ENCODE data around the gene EXOC6.

Gene EXOC6

DNA sequence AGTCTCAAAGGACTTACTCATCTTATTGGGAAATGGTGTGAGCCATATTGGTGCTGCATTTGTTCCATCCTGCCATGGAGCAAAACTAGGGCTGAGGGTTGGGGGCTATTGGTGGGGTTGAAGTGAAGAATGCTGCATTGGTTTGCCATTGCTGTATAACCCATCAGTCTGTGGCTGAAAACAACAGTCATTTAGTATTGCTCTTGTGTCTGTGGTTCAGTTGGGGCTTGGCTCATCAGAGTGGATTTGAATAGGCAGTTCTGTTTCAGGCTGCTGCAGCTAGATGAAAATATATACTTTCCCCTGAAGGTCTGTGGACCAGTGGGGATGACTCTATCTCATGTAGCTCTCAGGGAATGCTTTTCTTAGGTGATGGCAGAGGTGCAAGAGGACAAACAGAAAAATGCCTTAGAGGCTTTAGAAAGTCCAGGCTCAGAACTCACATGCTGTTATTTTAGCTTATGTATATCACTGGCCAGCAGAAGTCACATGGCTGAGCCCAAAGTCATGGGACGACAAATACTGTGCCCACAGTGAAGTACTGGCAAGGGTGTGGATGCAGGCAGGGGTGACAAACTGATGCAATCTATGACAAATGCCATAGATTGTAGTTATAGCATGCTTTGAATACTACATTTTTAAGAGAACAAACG is 15.2 kb upstream of the EXOC6 start:
- no peak for DNase-seq

DNA sequence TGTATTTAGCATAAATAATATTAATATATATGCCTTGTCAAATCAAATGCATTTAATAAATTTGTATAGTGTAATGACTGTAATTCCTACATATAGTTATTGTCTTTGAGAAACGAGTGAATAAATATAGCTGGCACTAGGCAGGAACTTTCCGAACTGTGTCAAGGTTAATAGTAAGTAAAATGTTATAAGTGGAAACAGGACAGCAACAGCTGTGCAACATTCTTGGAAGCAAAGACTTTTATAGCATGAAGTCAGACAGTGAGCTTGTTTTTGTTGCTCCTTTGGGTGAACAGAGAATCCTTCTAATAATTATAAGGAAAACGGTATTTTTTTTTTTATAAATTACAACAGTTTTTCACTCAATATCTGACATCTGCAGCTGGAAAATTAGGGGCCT is 14.0 kb upstream of the EXOC6 start:
- no peak for DNase-seq

DNA sequence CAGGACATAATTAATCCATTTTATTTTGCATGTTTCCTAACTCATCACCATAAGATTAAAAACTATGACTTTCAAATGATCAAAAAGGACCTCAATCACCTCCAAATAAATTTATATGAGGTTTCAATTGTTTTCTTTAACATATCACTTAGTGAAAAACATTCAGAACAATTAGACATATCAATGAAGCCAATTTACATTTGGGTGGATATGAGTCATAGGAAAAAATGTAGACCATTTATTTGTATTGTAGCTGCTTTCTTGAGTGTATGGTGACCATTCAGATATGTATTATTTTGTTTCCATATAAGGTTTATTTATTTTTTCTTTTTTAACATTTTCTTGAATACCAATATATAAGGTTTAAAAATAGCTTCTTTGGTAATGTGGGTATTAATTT is 13.3 kb upstream of the EXOC6 start:
- no peak for DNase-seq

DNA sequence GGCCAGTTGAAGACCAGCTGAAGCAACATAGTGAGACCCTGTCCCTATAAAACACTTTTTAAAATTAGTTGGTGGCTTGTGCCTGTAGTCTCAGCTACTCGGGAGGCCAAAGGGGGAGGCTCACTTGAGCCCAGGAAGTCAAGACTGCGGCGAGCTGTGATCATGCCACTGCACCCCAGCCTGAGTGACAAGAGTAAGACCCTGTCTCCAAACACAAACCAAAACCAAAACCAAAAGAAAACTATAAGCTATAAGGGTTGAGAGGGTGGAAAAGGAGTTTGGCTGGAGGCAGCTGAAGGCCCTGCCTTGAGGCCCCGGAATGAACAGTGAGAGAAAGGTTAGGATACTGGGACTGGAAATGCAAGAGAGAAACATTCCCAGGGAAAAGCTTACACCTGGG is 10.9 kb upstream of the EXOC6 start:
- no peak for DNase-seq

DNA sequence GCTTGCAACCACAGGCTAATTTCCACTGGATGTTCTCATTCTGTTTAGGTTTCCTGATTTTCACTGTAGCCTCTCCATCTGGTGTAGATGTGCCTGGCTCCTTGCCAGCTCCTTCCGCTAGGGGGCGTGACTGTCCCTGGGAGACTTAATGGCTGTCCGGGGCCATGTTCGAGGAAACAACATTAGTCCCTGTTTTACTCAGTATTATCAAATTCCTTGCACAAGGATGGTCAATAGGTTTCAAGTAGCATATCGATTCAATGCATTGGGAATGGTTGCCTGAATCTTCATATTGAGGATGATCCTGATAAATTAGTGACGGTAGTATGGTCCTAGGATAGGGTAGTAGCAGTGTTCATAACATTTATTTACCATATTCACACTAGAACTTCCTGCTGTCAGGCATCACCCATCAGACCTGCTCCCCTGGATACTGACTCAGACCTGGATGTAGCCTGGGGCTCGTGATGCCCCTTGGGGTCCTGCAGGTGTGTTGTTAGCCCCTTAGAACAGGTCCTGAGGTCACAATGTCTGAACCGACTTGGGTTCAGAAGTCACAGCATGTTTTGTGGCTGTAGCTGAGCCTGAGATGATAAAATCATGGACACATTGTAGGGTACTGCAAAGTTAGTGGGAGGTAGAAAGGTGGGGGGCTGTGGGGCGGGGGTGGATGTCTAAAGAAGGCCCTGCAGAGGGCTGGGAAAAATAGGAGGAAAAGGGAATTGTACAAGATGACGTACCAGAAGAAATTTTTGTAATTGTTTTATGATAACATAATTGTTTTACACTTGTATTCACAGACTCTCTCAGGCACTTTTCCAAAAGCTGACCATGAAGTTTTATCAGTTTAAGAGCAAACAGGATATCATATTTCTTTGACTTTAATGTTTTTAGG is 8.9 kb upstream of the EXOC6 start:
- DNase-seq: peak; percentile 62

DNA sequence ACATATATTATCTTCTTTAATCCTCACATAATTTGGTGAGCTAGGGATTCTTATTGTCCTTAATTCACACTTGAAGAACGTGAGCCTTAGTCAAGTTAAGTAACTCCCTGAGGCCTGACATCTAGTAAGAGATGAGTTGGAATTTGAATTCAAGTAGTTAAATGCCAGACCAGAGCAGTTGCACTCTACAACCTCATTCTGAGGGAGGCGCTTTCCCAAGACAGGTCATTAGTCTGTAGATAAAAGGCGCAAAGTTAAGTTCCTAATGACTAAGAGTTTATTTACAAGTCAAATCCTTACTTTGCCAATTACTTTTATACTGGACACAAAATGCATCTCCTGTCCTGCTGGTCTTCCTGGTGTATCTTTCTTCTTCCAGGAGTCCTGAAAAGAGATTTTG is 3.6 kb upstream of the EXOC6 start:
- DNase-seq: no peak

DNA sequence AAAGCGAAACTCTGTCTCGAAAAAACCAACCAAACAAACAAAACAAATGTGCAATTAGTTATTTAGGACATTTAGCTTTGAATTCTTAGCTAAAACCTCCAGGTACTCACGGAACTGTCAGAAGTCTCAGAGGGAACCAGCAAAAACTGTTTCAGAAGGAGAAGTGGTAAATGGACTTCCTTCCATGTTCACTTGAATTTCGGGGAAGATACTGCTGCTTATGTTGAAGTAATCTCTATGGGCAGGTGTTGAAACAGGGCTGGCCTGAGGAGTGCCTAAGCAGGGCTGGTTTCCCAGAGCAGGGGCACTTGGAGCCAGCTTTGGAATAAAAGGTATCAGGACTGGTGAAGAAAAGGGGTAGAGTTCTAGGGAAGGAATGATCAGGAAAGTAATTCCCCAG is 2.4 kb upstream of the EXOC6 start:
- DNase-seq: no peak

DNA sequence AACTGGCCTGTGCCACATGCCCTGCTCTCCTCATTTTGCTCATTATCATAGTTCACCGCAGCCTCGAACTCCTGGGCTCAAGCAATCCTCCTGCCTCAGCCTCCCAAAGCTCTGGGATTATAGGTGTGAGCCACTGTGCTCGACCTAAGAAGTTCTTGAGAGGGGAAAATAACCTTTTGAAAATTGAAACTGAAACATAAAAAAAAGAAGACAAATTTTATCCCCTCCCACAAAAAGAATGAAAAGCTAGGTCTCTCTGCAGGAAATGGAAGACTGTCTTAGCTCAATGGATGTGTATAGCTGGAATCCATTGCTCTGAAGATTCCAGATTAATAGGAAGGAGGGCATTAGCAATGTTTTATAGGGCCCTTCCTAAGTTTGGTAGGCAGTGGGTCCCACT is 2.0 kb upstream of the EXOC6 start:
- DNase-seq: no peak

DNA sequence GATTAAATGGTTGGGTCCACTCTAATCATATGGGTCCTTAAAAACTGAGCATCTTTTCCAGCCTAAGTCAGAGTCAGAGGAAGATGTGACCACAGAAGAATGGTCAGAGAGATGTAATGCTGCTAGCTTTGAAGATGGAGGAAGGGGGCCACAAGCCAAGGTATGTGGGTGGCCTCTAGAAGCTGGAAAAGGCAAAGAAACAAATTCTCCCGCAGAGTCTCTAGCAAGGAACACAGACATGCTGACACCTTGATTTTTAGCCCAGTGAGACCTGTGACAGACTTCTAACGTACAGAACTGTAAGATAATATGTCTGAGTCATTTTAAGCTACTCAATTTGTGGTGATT is 1.5 kb upstream of the EXOC6 start:
- no peak for DNase-seq

DNA sequence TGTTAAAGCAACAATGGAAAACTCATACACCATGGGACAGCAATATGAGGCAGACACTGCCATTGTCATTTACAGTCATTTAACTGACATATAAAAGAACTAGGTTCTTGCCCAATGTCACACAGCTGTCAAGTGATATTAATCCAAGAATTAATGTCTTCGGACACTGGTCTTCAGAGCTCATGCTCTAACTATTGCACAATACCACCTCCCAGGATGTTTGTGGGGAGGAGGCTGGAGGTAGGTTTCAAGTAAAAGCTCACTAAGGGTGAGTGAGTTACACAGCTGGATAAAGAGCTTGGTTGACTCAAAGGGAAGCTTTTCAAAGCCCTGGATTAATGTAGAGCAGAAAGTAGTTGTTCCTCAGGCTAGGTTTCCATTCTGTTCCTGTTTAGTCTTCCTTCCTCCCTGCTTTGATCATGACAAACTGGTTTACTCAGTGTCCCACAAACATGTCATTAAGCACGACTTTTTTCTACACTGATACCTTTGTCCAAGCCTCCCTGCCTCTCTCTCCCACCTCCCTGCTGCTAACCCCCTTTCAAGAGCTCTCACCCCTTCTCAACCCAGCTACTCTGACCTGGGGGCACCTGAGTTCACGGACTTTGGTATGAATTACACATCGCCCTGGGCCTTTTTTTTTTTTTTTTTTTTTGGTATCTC is 987 bp upstream of the EXOC6 start:
- DNase-seq: no peak

DNA sequence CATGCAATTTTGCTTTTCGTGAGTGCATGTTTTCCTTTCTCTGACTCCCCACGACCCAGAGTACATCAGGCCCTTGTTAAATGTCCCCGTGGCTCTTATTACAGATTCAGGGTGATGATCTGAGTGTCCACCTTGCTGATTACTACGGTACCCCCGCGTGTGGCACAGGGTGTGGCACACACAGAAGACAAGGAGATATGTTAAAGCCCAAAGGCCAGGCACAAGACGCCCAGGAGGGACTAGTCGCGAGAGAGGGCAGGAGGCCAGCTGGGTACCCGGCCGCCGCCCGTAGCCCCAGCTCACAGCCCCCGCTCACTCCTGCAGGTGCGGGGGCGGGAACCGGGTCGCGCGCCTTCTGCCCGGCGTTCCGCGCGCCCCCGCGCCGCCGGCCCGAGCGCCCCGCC is 281 bp upstream of the EXOC6 start:
- DNase-seq: no peak

DNA sequence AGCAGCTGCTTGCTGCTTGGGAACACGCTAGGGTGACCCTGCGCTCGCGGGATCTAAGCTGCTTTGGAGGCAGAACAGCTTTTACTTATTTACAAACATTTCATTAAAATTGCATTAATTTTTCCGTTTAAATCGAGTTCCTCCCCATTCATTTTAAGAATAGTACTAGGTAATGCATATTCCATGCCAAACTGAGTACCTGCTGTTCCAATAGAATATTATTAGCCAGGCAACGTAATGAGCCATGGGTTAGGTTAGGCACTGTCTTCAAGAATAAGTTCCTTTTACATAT is 860 bp downstream of the EXOC6 start:
- no peak for DNase-seq

DNA sequence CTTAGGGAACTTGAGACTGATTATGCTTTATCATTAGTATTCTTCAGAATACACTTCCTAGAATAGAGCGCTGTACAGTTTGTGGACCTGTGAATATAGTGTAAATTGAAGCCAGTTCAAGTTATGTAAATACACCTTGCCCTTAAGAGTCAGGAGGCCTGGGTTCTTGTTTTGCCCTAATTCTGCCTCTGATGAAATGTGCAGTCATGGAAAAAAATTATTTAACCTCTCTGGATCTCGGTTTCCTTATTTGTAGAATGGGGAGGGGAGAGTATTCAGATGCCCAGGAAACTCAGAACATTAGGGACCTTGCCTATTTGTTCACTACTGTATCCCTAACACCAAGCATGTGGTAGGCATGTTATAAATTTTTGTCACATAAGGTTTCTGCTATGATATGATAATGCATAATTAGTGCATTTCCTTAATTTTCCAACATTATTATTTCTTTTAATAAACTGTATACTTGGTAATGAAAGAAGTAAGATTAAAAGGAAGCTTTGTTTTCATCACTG is 1.3 kb downstream of the EXOC6 start:
- peak; percentile 9 for DNase-seq

DNA sequence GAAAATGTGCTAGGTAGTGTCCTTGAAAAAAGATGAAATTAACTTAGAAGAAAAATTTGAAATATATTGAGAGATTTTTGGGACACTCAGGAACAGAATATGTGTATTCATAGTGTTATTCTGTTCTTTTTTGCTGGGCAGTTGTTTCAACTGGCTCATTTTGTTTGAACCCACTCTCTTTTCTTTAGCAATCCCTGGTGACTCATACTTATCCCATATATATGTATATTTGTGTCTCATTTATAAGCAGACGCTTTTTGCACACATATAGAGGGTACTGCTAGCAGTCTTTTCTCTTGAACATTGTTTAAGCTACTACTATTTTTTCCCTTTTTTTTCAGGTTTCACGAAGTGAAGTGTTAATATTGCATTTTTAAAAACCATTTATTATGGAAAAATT is 1.9 kb downstream of the EXOC6 start:
- no peak for DNase-seq

DNA sequence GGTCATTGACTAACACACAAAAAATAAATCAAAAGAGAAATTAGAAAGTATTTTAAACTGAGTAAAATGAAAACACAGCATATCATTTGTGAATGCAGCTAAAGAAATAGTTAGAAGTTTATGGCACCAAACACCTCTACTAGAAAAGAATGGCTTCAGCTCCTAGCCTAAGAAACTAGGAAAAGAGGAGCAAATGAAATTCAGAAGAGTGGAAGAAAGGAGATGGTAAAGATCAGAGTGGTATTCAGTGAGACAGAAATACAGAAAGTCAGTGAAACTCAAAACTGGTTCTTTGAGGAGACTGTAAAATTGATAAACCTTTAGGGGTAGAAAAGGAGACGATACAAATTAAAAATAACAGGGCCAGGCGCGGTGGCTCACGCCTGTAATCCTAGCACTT is 2.7 kb downstream of the EXOC6 start:
- DNase-seq: no peak

DNA sequence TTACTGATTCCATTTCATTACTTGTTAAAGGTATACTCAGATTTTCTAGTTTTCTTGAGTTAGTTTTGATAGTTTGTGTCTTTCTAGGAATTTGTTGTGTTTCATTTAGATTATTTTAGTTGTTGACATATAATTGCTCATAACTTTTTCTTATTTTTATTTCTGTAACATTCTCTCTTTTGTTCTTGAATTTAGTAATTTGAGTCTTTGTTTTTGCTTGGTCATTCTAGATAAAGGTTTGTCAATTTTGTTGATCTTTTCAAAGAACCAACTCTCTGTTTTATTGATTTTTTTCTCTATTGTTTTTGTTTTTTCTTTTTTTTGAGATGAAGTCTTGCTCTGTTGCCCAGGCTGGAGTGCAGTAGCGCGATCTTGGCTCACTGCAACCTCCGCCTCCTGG is 7.2 kb downstream of the EXOC6 start:
- DNase-seq: no peak

DNA sequence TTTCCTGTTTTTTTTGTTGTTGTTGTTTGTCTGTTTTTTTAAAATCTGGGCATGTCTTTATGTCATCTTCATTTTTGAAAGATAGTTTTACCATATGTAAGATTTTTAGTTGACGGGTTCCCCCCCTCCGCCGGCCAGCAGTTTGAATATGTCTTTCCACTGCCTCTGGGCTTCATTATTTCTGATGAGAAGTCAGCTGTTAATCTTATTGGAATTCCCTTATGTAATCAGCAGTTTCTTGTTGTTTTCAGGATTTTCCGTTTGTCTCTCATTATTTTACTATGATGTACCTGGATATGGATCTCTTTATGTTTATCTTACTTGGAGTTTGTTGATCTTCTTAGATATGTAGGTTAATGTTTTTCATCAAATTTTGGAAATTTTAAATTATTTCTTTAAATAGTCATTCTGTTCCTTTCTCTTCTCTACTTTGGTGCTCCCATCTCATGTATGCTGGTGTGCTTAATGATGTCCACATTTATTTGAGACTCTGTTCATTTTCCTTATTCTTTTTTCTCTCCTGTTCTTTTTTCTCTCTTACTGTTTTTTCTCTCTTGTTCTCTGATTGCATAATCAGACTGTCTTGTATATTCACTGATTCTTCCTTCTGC is 9.7 kb downstream of the EXOC6 start:
- DNase-seq: no peak

DNA sequence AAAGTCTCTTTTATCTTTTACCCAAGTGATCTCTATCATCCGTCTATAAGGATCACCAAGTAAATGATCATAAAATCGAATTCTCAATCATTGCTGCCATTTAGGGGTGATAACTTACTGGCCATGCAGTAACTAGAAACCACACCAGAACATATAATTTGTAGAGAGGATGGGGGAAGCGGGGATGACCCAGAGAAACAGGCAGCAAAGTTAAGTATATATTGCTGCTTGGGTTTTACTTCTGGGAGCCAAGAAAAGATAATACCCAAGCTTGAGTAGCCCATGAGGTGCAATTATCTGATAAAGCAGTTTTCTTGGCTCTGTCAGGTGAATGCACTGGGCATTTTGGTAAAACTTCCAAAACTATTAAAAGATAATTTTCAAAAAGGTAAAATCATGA is 18.9 kb downstream of the EXOC6 start:
- DNase-seq: no peak

DNA sequence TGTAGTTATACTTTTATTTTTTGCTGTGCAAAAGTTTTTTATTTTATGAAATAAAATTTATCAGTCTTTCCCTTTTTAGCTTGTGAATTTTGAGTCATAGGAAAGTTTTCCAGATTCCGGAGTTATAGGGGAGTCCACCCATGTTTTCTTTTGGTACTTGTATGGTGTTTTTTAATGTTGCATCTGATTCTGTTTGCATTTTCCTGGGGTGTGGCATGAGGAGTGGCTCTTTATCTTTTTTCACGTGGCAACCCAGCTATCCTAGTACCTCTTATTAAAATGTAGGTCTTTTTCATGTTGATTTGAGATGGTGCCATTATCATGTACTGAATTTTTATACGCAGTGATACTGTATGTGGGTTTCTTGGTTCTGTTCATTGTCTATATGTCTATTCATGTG is 19.7 kb downstream of the EXOC6 start:
- no peak for DNase-seq

DNA sequence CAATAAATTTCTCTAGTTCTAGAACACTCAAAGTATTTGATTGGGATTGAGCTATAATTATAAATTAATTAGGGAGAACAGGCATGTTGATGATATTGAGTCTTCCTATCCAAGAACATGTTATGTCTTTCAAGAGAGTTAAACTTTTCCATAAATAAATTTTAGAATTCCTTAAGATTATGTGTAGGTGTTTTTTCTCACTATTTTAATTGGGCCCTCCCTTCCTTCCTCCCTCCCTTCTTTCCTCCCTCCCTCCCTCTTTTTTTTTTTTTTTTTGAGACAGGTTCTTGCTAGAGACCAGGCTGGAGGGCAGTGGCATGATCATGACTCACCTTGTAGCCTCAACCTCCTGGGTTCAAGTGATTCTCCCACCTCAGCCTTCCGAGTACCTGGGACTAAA is 20.2 kb downstream of the EXOC6 start:
- DNase-seq: no peak

DNA sequence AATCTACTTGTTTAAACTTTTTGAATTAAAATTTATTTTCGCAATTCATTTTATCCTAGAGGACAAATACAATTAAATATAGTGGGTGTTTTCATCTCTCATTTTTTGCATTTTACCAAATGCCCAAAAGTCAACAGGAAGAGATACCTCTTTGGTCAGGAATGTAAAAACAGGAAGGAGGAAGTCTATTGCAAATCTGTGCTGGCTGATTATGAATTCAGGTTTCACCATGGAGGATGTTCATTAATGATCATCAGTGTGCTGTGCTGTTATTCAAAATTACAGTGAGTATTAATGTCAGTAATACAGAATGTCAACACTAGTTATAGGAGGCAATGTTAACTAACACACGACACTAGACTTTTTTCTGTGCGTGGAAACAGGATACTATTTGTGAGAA is 24.7 kb downstream of the EXOC6 start:
- no peak for DNase-seq

DNA sequence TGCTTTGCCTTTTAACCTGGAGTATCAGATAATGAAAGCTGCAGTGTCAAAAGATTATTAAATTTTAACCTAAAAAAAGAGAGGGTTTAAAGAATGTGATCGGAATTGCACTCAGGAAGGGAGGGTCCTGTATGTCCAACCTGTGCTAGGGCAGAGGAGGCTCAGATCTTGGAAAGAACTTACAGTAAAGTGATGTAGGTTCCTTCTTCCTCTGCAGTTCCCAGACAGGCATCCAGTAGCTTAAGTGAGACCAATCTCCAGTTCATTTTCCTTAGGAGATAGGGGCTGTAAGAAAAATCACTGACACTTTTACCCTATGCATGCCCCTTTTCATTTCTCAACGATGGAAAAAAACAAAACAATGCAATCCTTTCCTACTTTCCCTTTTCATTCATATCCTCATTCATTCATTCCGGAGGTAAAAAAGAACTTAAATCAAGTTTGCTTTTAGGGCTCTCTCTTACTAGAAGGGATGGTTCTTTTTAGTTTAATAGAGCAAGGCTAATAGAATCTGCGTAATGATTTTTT is 28.3 kb downstream of the EXOC6 start:
- DNase-seq: no peak

DNA sequence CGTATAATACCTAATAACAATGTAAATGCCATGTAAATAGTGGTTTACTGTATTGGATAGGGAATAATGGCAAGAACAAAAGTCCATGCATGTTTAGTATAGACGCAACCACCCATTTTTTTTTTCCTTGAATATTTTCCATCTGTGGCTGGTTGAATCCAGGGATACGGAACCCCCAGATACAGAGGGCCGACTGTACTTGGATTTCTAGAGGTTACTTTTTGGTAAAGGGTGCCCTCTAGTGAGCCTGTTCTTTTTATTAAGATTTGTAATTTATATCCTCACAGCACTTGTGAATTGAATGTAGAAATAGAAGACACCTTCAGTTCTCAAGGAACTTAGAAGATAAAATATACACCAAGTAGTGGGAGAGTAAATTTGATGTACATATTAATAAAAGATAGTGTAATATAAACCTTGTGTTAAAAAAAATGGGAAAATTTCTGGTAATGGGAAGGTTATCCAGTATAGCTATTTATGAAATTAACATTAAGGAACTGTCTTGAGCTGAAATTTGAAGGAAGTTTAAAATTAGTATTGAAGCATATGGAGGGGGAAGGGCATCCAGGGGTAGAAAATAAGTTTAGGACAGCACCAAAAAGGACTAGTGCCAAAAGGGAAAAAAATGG is 32.0 kb downstream of the EXOC6 start:
- DNase-seq: peak; percentile 30
